Measurements from ENCODE around the gene SIGMAR1.

Gene SIGMAR1

DNA sequence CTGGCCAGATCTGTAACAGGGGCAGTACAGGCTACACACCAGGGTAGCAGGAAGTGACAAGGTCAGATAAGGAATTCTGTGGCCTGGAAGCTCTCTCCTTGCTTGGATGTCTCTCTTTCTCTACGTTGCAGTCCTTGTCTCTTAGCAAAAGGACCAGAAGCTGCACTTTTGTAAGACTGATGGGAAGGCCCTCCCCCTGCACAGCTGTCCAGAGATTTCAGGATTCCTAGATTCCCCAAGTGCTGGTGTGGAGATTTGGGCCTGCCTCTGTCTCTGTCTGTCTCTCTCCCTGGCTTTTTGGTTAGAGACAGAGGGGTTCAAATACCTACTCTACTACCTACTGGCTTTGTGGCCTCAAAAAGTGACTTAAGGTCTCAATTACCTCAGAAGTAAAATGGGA, 38.0 kb downstream of the SIGMAR1 start (continued):
- TF ChIP-seq, protein P1, sequence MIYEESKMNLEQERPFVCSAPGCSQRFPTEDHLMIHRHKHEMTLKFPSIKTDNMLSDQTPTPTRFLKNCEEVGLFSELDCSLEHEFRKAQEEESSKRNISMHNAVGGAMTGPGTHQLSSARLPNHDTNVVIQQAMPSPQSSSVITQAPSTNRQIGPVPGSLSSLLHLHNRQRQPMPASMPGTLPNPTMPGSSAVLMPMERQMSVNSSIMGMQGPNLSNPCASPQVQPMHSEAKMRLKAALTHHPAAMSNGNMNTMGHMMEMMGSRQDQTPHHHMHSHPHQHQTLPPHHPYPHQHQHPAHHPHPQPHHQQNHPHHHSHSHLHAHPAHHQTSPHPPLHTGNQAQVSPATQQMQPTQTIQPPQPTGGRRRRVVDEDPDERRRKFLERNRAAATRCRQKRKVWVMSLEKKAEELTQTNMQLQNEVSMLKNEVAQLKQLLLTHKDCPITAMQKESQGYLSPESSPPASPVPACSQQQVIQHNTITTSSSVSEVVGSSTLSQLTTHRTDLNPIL (CRISPR knock-in tag; IDR thresholded peaks at IDR 0.05; ENCODE audit: low read depth): no peak
- no peak for TF ChIP-seq PPARA (CRISPR knock-in tag; IDR thresholded peaks at IDR 0.05; ENCODE audit: borderline replicate concordance)
- no peak for TF ChIP-seq ZNF8 (CRISPR knock-in tag; IDR thresholded peaks at IDR 0.05)
- TF ChIP-seq ZC3H10 (CRISPR knock-in tag; IDR thresholded peaks at IDR 0.05): no peak

DNA sequence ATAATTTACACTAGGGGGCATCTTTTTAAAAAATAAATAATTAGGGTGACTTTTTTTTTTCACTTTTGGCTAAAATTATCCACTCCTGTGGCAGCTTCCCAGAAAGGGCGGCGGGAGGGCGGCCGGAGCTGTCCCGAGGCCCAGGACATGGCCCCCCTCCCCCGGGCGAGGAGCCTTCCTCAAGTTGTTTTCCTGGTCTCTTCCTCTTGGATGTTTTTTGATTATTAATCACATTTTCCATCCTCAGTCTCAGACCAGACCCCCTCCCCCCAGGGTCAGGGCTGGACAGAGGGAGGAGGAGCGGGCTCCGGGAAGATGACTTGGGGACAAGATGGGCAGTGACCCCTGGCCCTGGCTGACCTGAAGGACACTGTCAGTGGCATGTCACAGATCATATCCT, 43.4 kb downstream of the SIGMAR1 start:
- TF ChIP-seq ISL1 (CRISPR knock-in tag; IDR thresholded peaks at IDR 0.05): no peak
- TF ChIP-seq ARNTL (CRISPR knock-in tag; IDR thresholded peaks at IDR 0.05; ENCODE audit: borderline replicate concordance, low read depth): no peak
- no peak for TF ChIP-seq ZFP30 (CRISPR knock-in tag; IDR thresholded peaks at IDR 0.05)
- no peak for TF ChIP-seq SNAI2 (CRISPR knock-in tag; IDR thresholded peaks at IDR 0.05)
- TF ChIP-seq CSRNP3 (CRISPR knock-in tag; IDR thresholded peaks at IDR 0.05): no peak
- no peak for TF ChIP-seq TOX (CRISPR knock-in tag; IDR thresholded peaks at IDR 0.05; ENCODE audit: borderline replicate concordance)
- no peak for ATAC-seq

- TF ChIP-seq, protein P1 (CRISPR knock-in tag; IDR thresholded peaks at IDR 0.05; ENCODE audit: low read depth): no peak
- TF ChIP-seq OSR1 (CRISPR knock-in tag; IDR thresholded peaks at IDR 0.05) (no peak), ZNF8 (CRISPR knock-in tag; IDR thresholded peaks at IDR 0.05) (no peak), GLIS3 (CRISPR knock-in tag; IDR thresholded peaks at IDR 0.05) (no peak), PPARA (CRISPR knock-in tag; IDR thresholded peaks at IDR 0.05; ENCODE audit: borderline replicate concordance) (no peak), TCF4 (CRISPR knock-in tag; IDR thresholded peaks at IDR 0.05; ENCODE audit: borderline replicate concordance) (no peak), POU6F1 (CRISPR knock-in tag; IDR thresholded peaks at IDR 0.05; ENCODE audit: borderline replicate concordance, low read depth) (no peak), TOX (CRISPR knock-in tag; IDR thresholded peaks at IDR 0.05; ENCODE audit: borderline replicate concordance) (no peak), CSDC2 (CRISPR knock-in tag; IDR thresholded peaks at IDR 0.05) (no peak), ZFP3 (CRISPR knock-in tag; IDR thresholded peaks at IDR 0.05) (no peak), BACH2 (CRISPR knock-in tag; IDR thresholded peaks at IDR 0.05; ENCODE audit: borderline replicate concordance) (no peak), CSRNP3 (CRISPR knock-in tag; IDR thresholded peaks at IDR 0.05) (no peak), ARNTL (CRISPR knock-in tag; IDR thresholded peaks at IDR 0.05; ENCODE audit: borderline replicate concordance, low read depth) (no peak), ZC3H10 (CRISPR knock-in tag; IDR thresholded peaks at IDR 0.05) (no peak), RARB (CRISPR knock-in tag; IDR thresholded peaks at IDR 0.05) (no peak), ZFP30 (CRISPR knock-in tag; IDR thresholded peaks at IDR 0.05) (no peak), ESRRG (CRISPR knock-in tag; IDR thresholded peaks at IDR 0.05) (no peak), SNAI2 (CRISPR knock-in tag; IDR thresholded peaks at IDR 0.05) (no peak), ISL1 (CRISPR knock-in tag; IDR thresholded peaks at IDR 0.05) (no peak)
- TF ChIP-seq, protein P2, sequence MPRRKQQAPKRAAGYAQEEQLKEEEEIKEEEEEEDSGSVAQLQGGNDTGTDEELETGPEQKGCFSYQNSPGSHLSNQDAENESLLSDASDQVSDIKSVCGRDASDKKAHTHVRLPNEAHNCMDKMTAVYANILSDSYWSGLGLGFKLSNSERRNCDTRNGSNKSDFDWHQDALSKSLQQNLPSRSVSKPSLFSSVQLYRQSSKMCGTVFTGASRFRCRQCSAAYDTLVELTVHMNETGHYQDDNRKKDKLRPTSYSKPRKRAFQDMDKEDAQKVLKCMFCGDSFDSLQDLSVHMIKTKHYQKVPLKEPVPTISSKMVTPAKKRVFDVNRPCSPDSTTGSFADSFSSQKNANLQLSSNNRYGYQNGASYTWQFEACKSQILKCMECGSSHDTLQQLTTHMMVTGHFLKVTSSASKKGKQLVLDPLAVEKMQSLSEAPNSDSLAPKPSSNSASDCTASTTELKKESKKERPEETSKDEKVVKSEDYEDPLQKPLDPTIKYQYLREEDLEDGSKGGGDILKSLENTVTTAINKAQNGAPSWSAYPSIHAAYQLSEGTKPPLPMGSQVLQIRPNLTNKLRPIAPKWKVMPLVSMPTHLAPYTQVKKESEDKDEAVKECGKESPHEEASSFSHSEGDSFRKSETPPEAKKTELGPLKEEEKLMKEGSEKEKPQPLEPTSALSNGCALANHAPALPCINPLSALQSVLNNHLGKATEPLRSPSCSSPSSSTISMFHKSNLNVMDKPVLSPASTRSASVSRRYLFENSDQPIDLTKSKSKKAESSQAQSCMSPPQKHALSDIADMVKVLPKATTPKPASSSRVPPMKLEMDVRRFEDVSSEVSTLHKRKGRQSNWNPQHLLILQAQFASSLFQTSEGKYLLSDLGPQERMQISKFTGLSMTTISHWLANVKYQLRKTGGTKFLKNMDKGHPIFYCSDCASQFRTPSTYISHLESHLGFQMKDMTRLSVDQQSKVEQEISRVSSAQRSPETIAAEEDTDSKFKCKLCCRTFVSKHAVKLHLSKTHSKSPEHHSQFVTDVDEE (CRISPR knock-in tag; IDR thresholded peaks at IDR 0.05): no peak
- no peak for ATAC-seq
These were observed 44.5 kb downstream of the SIGMAR1 start for GRCh38 chr9:34592895-34593601.
